HepG2 (cell line): Measurements from ENCODE around the gene FAM120B. TPM values are rescaled to one million over a fixed set of nuclear protein-coding genes. Genes with fewer than 3 reads are reported as not detected.

Source experiments
- MBNL3 ChIP-seq: fragments of 250-450 bp; sonication (Bioruptor Pico); conservative IDR thresholded peaks from 2 replicates; pipeline ENCODE4 v1.8.0; 2022; ENCODE audit warnings: mild to moderate bottlenecking, inconsistent platforms
- MTA1 ChIP-seq: sonication (generic); formaldehyde crosslinking; IDR thresholded peaks from 2 replicates; pipeline ENCODE4 v1.4.0; 2020; ENCODE audit warnings: missing genetic modification reagents, mild to moderate bottlenecking, borderline replicate concordance
- PHF20 ChIP-seq: sonication (generic); formaldehyde crosslinking; IDR thresholded peaks from 2 replicates; pipeline ENCODE4 v1.5.0; 2020; ENCODE audit warnings: mild to moderate bottlenecking, missing genetic modification reagents
- PHF5A ChIP-seq: IDR thresholded peaks from one replicate; pipeline ENCODE4 v1.6.1; 2018; ENCODE audit warnings: low read depth, missing genetic modification reagents; ENCODE audit not compliant: unreplicated experiment
- RNF2 ChIP-seq: fragments of 450-650 bp; conservative IDR thresholded peaks from 2 replicates; pipeline ENCODE4 v1.6.1; 2016; ENCODE audit warnings: low read depth
- SP4 ChIP-seq: sonication (generic); formaldehyde crosslinking; IDR thresholded peaks from 2 replicates; pipeline ENCODE4 v1.8.1; 2023; ENCODE audit warnings: mild to moderate bottlenecking, missing genetic modification reagents
- ZBTB1 ChIP-seq: sonication (generic); formaldehyde crosslinking; IDR thresholded peaks from 2 replicates; pipeline ENCODE4 v1.4.0; 2020; ENCODE audit warnings: missing genetic modification reagents, borderline replicate concordance
- ZKSCAN5 ChIP-seq: sonication (generic); formaldehyde crosslinking; IDR thresholded peaks from 2 replicates; pipeline ENCODE4 v1.5.1; 2020; ENCODE audit warnings: mild to moderate bottlenecking, missing genetic modification reagents
- ZNF12 ChIP-seq: sonication (generic); formaldehyde crosslinking; IDR thresholded peaks from 2 replicates; pipeline ENCODE4 v1.5.0; 2020; ENCODE audit warnings: missing genetic modification reagents
- ZNF282 ChIP-seq: fragments of 450-650 bp; IDR thresholded peaks from 2 replicates; pipeline ENCODE4 v1.6.1; 2018; ENCODE audit not compliant: partially characterized antibody
- ZNF331 ChIP-seq: sonication (generic); formaldehyde crosslinking; IDR thresholded peaks from 2 replicates; pipeline ENCODE4 v1.4.0; 2020; ENCODE audit warnings: missing genetic modification reagents
- ZNF772 ChIP-seq: sonication (generic); formaldehyde crosslinking; IDR thresholded peaks from 2 replicates; pipeline ENCODE4 v1.5.0; 2020; ENCODE audit warnings: mild to moderate bottlenecking, missing genetic modification reagents
- ZSCAN9 ChIP-seq: IDR thresholded peaks from 2 replicates; pipeline ENCODE4 v1.6.1; 2016; ENCODE audit warnings: borderline replicate concordance
- polyA plus RNA-seq, 8 experiments: library from polyadenylated mRNA; depleted of rRNA in 3 of 8; stranded (reverse) in 7 of 8; unstranded in 1 of 8; fragments of >200 nt; fragmentation: Illumina TruSeq in 4 of 8; extraction: Trizol in 4 of 8; gene quantifications; 2 replicates each; pipeline versions ENCODE4 v1.2.1 to v1.2.3, GENCODE V29; 2011 to 2016; ENCODE audit warnings: low read depth in 4 of 8, missing spikeins in 1 of 8, mixed read lengths in 1 of 8; ENCODE audit not compliant: insufficient read depth in 1 of 8
- total RNA-seq, 5 experiments: library from RNA; depleted of rRNA; stranded (reverse); fragments of >200 nt; fragmentation: Illumina TruSeq; extraction: Trizol; gene quantifications; 2 replicates each; pipeline ENCODE4 v1.2.3, GENCODE V29; 2016; ENCODE audit warnings: low read depth in 1 of 5
- TF ChIP-seq, protein P1 (sequence below): IDR thresholded peaks from 2 replicates; pipeline ENCODE4 v1.4.0; 2020; ENCODE audit warnings: mild to moderate bottlenecking, missing genetic modification reagents
- TF ChIP-seq, protein P2 (sequence below): sonication (generic); formaldehyde crosslinking; IDR thresholded peaks from 2 replicates; pipeline ENCODE4 v1.4.0; 2020; ENCODE audit warnings: mild to moderate bottlenecking, missing genetic modification reagents
- TF ChIP-seq, protein P3 (sequence below): sonication (generic); formaldehyde crosslinking; IDR thresholded peaks from 2 replicates; pipeline ENCODE4 v1.5.1; 2020; ENCODE audit warnings: mild to moderate bottlenecking, missing genetic modification reagents, moderate library complexity
- TF ChIP-seq, protein P4 (sequence below): sonication (generic); formaldehyde crosslinking; IDR thresholded peaks from 2 replicates; pipeline ENCODE4 v1.4.0; 2020; ENCODE audit warnings: missing genetic modification reagents
- TF ChIP-seq, protein P5 (sequence below): IDR thresholded peaks from 2 replicates; pipeline ENCODE4 v1.6.1; 2012; ENCODE audit warnings: inconsistent platforms

Gene FAM120B
- total and polyA plus RNA-seq, 2 of the 13 experiments (the other 11 are each of a cell fraction or from before 2014, with no cell fraction given), result 9.2 to 10.7 TPM

DNA sequence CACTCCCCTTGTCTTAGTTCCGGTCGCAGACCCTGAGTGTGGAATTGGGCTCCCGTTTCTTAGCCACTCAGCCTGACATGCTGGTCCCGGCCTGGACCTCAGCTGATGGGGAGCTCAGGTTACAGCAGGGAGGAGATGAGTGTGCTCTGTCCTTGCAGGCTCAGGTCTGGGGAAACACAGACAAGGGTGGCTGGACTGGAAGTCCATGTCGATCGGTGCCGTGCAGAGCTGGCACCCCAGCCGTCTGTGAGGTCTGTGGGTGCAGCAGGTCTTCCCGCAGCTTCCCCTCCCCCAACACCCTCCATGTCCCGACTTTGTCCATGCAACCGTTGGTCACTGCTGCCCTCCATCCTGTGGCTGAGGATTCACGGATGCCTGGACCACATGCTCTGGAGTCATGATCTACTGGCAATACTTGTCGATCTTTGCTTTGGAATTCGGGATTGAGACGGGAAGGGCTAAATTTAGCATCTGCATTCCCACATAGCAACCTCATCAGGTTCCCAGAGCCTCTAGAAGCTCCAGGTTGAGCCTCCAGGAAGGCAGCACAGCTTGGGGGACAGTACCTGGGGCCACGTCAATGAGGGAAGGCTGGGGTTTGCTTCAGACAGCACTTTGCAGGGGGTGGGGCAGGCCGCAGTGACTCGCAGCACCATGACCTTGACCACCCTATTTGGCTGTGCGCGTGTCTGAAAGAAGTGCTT lies 127.7 kb downstream of the FAM120B start (continued):
- TF ChIP-seq, protein P1, sequence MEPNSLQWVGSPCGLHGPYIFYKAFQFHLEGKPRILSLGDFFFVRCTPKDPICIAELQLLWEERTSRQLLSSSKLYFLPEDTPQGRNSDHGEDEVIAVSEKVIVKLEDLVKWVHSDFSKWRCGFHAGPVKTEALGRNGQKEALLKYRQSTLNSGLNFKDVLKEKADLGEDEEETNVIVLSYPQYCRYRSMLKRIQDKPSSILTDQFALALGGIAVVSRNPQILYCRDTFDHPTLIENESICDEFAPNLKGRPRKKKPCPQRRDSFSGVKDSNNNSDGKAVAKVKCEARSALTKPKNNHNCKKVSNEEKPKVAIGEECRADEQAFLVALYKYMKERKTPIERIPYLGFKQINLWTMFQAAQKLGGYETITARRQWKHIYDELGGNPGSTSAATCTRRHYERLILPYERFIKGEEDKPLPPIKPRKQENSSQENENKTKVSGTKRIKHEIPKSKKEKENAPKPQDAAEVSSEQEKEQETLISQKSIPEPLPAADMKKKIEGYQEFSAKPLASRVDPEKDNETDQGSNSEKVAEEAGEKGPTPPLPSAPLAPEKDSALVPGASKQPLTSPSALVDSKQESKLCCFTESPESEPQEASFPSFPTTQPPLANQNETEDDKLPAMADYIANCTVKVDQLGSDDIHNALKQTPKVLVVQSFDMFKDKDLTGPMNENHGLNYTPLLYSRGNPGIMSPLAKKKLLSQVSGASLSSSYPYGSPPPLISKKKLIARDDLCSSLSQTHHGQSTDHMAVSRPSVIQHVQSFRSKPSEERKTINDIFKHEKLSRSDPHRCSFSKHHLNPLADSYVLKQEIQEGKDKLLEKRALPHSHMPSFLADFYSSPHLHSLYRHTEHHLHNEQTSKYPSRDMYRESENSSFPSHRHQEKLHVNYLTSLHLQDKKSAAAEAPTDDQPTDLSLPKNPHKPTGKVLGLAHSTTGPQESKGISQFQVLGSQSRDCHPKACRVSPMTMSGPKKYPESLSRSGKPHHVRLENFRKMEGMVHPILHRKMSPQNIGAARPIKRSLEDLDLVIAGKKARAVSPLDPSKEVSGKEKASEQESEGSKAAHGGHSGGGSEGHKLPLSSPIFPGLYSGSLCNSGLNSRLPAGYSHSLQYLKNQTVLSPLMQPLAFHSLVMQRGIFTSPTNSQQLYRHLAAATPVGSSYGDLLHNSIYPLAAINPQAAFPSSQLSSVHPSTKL (CRISPR knock-in tag), result peak; percentile 12; the same call in 1 of the 2 replicates
- TF ChIP-seq ZNF772 (CRISPR knock-in tag) (0 out of 2 replicates have a peak, but pooled peaks have one; percentile 30), ZSCAN9 (CRISPR knock-in tag) (no peak), ZBTB1 (no peak), ZNF282 (no peak), MBNL3 (CRISPR knock-in tag) (no peak), ZNF12 (CRISPR knock-in tag) (no peak), MTA1 (CRISPR knock-in tag) (no peak), SP4 (CRISPR knock-in tag) (peak; percentile 19; the same call in 1 of the 2 replicates), ZNF331 (CRISPR knock-in tag) (no peak), ZKSCAN5 (CRISPR knock-in tag) (no peak), RNF2 (no peak), PHF5A (CRISPR knock-in tag) (no peak), PHF20 (no peak)
- TF ChIP-seq, protein P2, sequence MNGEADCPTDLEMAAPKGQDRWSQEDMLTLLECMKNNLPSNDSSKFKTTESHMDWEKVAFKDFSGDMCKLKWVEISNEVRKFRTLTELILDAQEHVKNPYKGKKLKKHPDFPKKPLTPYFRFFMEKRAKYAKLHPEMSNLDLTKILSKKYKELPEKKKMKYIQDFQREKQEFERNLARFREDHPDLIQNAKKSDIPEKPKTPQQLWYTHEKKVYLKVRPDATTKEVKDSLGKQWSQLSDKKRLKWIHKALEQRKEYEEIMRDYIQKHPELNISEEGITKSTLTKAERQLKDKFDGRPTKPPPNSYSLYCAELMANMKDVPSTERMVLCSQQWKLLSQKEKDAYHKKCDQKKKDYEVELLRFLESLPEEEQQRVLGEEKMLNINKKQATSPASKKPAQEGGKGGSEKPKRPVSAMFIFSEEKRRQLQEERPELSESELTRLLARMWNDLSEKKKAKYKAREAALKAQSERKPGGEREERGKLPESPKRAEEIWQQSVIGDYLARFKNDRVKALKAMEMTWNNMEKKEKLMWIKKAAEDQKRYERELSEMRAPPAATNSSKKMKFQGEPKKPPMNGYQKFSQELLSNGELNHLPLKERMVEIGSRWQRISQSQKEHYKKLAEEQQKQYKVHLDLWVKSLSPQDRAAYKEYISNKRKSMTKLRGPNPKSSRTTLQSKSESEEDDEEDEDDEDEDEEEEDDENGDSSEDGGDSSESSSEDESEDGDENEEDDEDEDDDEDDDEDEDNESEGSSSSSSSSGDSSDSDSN (CRISPR knock-in tag), result peak; percentile 20; the same call in 1 of the 2 replicates
- TF ChIP-seq, protein P3, sequence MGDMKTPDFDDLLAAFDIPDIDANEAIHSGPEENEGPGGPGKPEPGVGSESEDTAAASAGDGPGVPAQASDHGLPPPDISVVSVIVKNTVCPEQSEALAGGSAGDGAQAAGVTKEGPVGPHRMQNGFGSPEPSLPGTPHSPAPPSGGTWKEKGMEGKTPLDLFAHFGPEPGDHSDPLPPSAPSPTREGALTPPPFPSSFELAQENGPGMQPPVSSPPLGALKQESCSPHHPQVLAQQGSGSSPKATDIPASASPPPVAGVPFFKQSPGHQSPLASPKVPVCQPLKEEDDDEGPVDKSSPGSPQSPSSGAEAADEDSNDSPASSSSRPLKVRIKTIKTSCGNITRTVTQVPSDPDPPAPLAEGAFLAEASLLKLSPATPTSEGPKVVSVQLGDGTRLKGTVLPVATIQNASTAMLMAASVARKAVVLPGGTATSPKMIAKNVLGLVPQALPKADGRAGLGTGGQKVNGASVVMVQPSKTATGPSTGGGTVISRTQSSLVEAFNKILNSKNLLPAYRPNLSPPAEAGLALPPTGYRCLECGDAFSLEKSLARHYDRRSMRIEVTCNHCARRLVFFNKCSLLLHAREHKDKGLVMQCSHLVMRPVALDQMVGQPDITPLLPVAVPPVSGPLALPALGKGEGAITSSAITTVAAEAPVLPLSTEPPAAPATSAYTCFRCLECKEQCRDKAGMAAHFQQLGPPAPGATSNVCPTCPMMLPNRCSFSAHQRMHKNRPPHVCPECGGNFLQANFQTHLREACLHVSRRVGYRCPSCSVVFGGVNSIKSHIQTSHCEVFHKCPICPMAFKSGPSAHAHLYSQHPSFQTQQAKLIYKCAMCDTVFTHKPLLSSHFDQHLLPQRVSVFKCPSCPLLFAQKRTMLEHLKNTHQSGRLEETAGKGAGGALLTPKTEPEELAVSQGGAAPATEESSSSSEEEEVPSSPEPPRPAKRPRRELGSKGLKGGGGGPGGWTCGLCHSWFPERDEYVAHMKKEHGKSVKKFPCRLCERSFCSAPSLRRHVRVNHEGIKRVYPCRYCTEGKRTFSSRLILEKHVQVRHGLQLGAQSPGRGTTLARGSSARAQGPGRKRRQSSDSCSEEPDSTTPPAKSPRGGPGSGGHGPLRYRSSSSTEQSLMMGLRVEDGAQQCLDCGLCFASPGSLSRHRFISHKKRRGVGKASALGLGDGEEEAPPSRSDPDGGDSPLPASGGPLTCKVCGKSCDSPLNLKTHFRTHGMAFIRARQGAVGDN, result no peak; the same call in 1 of the 2 replicates
- TF ChIP-seq, protein P4, sequence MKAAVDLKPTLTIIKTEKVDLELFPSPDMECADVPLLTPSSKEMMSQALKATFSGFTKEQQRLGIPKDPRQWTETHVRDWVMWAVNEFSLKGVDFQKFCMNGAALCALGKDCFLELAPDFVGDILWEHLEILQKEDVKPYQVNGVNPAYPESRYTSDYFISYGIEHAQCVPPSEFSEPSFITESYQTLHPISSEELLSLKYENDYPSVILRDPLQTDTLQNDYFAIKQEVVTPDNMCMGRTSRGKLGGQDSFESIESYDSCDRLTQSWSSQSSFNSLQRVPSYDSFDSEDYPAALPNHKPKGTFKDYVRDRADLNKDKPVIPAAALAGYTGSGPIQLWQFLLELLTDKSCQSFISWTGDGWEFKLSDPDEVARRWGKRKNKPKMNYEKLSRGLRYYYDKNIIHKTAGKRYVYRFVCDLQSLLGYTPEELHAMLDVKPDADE, result no peak
- TF ChIP-seq, protein P5, sequence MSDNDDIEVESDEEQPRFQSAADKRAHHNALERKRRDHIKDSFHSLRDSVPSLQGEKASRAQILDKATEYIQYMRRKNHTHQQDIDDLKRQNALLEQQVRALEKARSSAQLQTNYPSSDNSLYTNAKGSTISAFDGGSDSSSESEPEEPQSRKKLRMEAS, result no peak
